HG03095 (cell line): ENCODE measurements around the gene GIMAP8.
A peak's percentile ranks its signal among the peaks of the same experiment; 100 is the strongest.
"Not testable (repeated sequence)": the region's sequence is repeated elsewhere in the genome, so short reads cannot be mapped to it uniquely, and the experiment has no call there.

ENCODE experiments used
- ATAC-seq: cut with Tn5 transposase; IDR thresholded peaks from one replicate; pipeline ENCODE4 v1.9.1; 2021; ENCODE audit warnings: moderate library complexity; ENCODE audit not compliant: unreplicated experiment

Gene GIMAP8

DNA sequence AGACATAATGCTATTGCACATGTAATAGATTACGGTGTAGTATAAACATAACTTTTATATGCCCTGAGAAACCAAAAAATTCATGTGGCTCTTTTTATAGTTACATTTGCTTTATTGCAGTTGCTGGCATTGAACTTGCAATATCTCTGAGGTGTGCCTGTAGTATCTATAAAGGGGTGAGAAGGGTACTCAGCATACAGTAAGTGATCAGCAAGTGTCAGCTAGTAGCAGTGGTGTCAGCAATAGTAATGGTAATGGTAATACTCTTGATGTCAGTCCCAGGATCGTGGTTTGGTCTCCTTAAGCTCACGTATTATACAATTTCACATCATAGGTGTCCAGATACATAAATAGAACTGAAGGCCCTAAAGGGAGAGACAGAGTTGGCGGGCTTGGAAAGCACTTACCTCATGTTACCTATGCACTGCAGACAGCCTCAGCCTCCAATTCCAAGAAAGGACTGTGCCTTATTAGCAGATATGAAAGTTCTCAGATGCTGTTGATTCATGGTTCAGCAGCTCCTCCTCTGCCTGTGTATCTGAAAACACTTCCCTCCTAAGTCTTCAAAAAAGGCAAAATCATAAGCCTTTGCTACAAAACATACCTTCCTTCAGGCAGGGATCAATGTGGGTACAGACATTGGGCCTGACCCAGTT, 57.6 kb downstream of the GIMAP8 start:
- no peak for ATAC-seq

DNA sequence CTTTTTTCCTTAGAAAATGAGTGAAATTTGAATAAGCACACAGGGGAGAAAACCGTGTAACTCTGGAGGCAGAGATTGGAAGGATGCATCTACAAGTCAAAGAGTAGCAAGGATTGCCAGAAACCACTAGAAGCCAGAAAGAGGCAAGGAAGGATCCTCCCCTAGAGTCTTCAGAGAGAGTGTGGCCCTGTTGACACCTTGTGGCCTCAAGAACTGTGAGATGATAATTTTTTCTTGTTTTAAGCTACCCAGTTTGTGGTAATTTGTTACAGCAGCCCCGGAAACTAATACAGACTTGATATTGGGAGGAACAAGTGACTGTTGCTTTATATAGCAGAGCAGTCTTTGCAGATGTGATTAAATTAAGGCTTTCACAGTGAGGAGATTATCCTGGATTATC, 60.6 kb downstream of the GIMAP8 start:
- ATAC-seq, result no peak

DNA sequence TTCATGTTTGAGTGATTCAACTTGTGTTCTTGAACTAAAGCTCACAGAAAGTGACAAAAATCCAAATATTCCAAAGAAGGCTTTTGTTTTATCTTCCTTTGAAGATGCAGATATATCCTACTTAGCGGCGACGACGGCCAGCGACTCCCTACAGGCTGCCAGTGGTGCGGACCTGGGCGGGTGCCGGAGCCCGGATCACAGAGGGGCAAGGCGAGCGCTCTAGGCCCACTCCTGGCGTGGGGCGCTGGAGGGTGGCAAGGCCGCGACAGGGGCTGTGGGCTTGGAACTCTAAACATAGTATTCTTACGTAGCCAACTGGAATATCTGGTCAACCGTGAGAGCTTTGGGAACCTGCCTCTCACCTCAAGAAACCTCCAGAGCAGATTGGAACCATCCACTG, 63.3 kb downstream of the GIMAP8 start:
- no peak for ATAC-seq

DNA sequence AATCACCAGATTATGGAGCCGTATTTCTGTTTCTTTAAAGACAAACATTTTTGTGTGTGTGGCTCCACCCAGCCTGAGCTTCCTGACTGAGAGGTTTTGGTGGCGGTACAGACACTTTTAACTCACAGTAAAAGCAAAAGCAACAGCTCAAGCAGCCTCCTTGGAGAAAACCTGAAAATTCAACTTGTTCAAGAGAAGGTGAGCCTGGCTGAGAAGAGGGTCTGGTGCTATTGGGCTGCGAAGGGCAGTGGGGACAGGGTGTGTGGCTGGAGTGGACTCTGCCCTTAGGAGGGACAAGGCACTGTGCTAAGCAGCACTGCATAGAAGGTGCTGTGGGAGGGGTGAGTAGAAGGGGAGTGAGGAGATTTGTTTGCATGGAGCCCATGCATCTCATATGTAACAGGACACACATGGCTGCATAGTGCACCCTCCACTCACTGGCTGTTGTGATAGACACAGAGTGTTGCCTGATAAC, 64.4 kb downstream of the GIMAP8 start, which contains the start of gene GIMAP7:
Gene GIMAP7, plus strand, starts transcription at position 125 of the 475 bp plus-strand sequence. CDS start 5,103 bp downstream, outside the sequence.
- peak; percentile 60 for ATAC-seq

DNA sequence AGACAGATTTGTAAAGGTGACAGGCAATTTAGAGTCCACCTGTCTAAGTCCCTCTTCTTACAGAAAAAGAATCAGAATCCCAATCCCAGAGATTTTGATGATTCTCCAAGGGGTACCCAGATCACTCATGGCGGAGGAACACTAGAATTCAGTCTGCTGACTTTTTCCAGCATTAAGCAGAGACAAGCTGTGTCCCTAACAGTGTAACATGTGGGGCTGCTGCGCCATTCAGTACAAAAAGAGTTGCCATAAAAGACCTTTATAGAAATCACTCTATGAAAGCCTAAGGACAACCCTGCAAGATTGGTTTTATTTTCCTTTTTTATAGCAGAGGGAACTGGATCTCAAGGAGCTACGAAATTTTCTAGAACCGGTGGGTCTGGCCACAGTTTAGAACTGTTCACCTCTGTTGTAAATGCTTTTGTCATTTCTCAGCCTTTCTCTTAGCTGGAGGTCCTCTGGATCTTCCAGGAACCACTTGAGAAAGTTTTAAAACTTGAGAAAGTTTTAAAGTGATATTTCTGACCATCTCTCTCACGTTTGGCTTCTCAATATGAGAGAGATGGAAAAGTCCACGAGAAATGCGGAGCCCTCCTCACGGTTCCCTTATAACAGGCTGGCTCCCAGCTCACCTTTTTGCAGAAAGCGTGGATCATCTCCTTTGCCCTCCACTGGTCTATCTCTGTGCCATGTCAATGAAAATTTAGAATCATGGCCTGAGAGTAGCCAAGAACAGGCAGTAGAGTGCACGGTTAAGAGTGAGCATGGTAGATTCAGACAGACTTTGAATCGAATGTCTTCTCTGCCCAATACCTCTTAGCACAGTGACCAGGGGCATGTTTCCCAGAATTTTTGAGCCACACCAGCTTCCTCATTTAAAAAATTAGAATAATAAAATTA, 65.1 kb downstream of the GIMAP8 start:
- ATAC-seq, result peak; percentile 25

DNA sequence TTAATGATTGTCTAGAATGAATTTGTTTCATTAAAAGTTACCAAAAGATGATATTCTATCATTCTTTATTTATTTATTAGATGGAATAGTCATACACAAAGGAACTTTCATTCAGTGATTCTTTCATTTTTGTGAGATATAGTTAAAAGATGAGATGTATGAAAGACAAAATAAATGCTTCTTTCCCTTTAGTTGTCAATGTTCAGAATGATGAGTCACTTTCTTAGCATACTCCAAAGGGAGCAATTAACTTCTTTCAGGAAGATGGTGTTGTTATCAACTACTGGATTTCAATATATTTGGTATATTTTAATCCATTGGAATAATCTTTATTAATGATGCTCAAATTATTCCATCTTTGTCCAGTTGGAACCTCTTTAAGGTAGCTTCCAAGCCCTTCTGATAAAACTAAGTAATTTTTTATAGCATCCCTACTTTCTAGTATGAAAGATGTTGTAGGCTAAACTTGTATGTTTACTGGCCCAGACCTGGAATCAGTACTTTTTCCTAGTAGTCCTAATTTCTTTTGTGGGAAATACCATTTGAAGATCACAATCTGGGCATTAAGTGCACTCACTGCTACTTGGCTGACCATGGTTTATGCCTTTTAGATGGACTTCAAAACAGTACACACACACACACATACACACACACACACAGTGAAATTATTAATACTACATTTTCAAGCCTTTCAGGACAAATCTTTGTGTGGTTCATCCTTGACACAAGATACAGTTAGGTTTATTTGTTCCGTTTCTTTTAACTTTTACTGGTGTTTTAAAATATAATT, 66.7 kb downstream of the GIMAP8 start:
- no peak for ATAC-seq

DNA sequence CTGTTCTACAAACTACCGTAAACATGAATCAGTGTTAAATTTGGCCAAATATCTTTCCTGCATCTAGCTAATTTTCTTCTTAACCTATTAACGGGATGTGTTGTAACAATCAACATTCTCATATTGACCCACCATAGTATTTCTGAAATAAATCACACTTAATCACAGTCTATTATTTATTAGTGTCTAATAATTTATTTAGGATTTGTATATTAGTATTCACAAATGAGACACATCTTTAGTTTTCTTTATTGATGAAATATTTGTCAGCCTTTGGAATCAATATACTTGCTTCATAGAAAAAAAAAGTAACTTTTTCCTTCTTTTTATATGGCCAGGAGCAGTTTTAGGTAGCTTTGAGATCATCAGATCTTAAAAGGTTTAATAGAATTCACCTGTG, 68.9 kb downstream of the GIMAP8 start:
- ATAC-seq, result no peak

DNA sequence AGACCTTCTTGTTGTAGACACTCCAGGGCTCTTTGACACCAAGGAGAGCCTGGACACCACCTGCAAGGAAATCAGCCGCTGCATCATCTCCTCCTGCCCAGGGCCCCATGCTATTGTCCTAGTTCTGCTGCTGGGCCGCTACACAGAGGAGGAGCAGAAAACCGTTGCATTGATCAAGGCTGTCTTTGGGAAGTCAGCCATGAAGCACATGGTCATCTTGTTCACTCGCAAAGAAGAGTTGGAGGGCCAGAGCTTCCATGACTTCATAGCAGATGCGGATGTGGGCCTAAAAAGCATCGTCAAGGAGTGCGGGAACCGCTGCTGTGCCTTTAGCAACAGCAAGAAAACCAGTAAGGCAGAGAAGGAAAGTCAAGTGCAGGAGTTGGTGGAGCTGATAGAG, 69.7 kb downstream of the GIMAP8 start:
- ATAC-seq, result no peak

DNA sequence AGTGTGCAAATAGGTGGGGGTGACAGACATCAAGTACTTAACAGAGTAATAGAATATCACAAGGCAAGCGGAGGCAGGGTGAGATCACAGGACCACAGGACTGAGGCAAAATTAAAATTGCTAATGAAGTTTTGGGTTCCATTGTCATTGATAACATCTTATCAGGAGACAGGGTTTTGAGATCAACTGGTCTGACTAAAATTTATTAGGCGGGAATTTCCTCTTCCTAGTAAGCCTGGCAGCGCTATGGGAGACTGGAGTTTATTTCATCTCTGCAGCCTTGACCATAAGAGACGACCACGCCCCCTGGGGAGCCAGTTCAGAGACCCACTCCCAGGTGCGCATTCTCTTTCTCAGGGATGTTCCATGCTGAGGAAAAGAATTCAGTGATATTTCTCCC, 72.5 kb downstream of the GIMAP8 start:
- ATAC-seq, result not testable (repeated sequence)

DNA sequence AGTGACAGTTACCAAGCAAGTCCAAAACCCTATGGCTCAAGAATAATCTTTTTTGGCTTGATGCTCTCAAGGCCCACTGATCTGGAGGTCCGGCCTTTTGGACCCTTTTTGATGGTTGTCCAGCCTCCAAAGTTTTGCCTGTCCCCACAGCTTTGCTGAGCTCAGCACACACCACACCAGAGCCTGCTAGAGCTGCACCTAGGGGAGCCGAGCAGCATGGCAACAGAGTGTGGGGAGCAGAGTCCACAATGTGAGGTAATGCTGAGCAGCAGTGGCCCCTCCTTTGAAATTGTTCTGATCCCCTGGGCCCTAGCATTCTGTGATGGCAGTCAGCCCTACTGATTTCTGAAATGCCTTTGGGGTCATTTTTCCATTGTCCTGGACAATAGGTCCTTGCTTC, 73.6 kb downstream of the GIMAP8 start:
- no peak for ATAC-seq
